ELR (cell line): Measurements from ENCODE around the gene CLCN2.
A peak's percentile ranks its signal among the peaks of the same experiment; 100 is the strongest.

Experiments used
- DNase-seq: peaks from one replicate; pipeline ENCODE4 v3.0.0-alpha.2; 2015; ENCODE audit warnings: low read depth

Gene CLCN2

GRCh38 chr3:184345317-184346144, 15.9 kb downstream of the CLCN2 start:
- DNase-seq, result peak; percentile 79

GRCh38 chr3:184344579-184345316, 16.7 kb downstream of the CLCN2 start:
- DNase-seq, result no peak

GRCh38 chr3:184343200-184343876, 18.1 kb downstream of the CLCN2 start:
- no peak for DNase-seq

GRCh38 chr3:184341925-184342324, 19.5 kb downstream of the CLCN2 start:
- DNase-seq, result no peak

GRCh38 chr3:184339451-184340135, 21.8 kb downstream of the CLCN2 start:
- peak; percentile 29 for DNase-seq

- DNase-seq, result no peak
Measured at GRCh38 chr3:184339001-184339400, 22.4 kb downstream of the CLCN2 start.

GRCh38 chr3:184338511-184338945, 22.9 kb downstream of the CLCN2 start:
- DNase-seq, result no peak

GRCh38 chr3:184337981-184338380, 23.4 kb downstream of the CLCN2 start:
- no peak for DNase-seq

- no peak for DNase-seq
Measured at GRCh38 chr3:184337399-184337714, 24.0 kb downstream of the CLCN2 start, which contains the start of gene FAM131A. TSS of gene FAM131A (plus strand) at chr3:184337600. CDS start at chr3:184337631, 31 bp downstream.

GRCh38 chr3:184336547-184337398, 24.6 kb downstream of the CLCN2 start:
- DNase-seq, result peak; percentile 72

- DNase-seq, result peak; percentile 87
Measured at GRCh38 chr3:184335661-184336546, 25.5 kb downstream of the CLCN2 start.

GRCh38 chr3:184335291-184335660, 26.1 kb downstream of the CLCN2 start:
- peak; percentile 43 for DNase-seq

- DNase-seq, result peak; percentile 97
Measured at GRCh38 chr3:184334470-184335158, 26.8 kb downstream of the CLCN2 start.

- DNase-seq, result no peak
Measured at GRCh38 chr3:184333700-184334099, 27.7 kb downstream of the CLCN2 start.

- peak; percentile 34 for DNase-seq
Measured at GRCh38 chr3:184333190-184333589, 28.2 kb downstream of the CLCN2 start.

GRCh38 chr3:184332370-184333090, 28.9 kb downstream of the CLCN2 start:
- DNase-seq, result peak; percentile 98

GRCh38 chr3:184328516-184328915, 32.9 kb downstream of the CLCN2 start:
- DNase-seq, result no peak

GRCh38 chr3:184327171-184327570, 34.2 kb downstream of the CLCN2 start:
- no peak for DNase-seq
